IMR-90 (cell line): ENCODE results near the gene UTP4. TPM values are rescaled to one million over a fixed set of nuclear protein-coding genes. Genes with fewer than 3 reads are reported as not detected.

ENCODE experiments used
- ATAC-seq: fragments of 200-7000 bp; cut with Tn5 transposase; 2 replicates; pipeline ENCODE4 v1.9.1; 2020; ENCODE audit warnings: low read depth, mild to moderate bottlenecking, moderate library complexity
- BruUV-seq: library from RNA; stranded (reverse); fragments of 400-500 nt; replicated peaks from 2 replicates; lab custom pipeline; 2021; lab: Mats Ljungman, UMichigan
- CTCF ChIA-PET: fragments of 300-600 bp; formaldehyde crosslinking; extraction: SDS; loops from one replicate; lab custom pipeline; 2021; ENCODE audit warnings: antibody characterized with exemption; lab: Yijun Ruan, JAX
- POLR2A ChIA-PET: fragments of 300-600 bp; sonication (Branson Sonifier 250); formaldehyde crosslinking; loops from one replicate; lab custom pipeline; 2022; ENCODE audit warnings: antibody characterized with exemption; ENCODE audit not compliant: unreplicated experiment; lab: Charles Lee
- DNase-seq: peaks from one replicate; pipeline ENCODE4 v3.0.0; 2013
- H2AFZ ChIP-seq: replicated peaks from 2 replicates; pipeline ENCODE3; 2013; ENCODE audit warnings: low read length, mild to moderate bottlenecking; ENCODE audit not compliant: poor library complexity
- H2AK5ac ChIP-seq: 2 replicates; pipeline ENCODE4 v1.6.1; 2013; ENCODE audit warnings: low read depth, low read length, inconsistent platforms
- H2AK9ac ChIP-seq: replicated peaks from 2 replicates; pipeline ENCODE3; 2013; ENCODE audit warnings: mild to moderate bottlenecking, low read depth, low read length, moderate library complexity; ENCODE audit not compliant: poor library complexity
- H2BK120ac ChIP-seq: 2 replicates; pipeline ENCODE4 v1.6.1; 2013; ENCODE audit warnings: low read depth, low read length, inconsistent platforms
- H2BK15ac ChIP-seq: 3 replicates; pipeline ENCODE4 v1.6.1; 2013; ENCODE audit warnings: low read depth, low read length, inconsistent platforms
- H2BK20ac ChIP-seq: 2 replicates; pipeline ENCODE4 v1.6.1; 2013; ENCODE audit warnings: low read depth, mild to moderate bottlenecking, inconsistent platforms, low read length, moderate library complexity
- H2BK5ac ChIP-seq: 2 replicates; pipeline ENCODE4 v1.6.1; 2013; ENCODE audit warnings: mild to moderate bottlenecking, low read depth, low read length, inconsistent platforms; ENCODE audit not compliant: poor library complexity, severe bottlenecking
- H3K14ac ChIP-seq: replicated peaks from 2 replicates; pipeline ENCODE4 v1.6.1; 2013; ENCODE audit warnings: low read depth, low read length, inconsistent platforms
- H3K18ac ChIP-seq: 2 replicates; pipeline ENCODE4 v1.6.1; 2013; ENCODE audit warnings: low read depth, low read length, control low read depth
- H3K23ac ChIP-seq: 2 replicates; pipeline ENCODE4 v1.6.1; 2013; ENCODE audit warnings: low read depth, low read length, inconsistent platforms
- H3K27ac ChIP-seq: 2 replicates; pipeline ENCODE4 v1.5.1; 2013; ENCODE audit warnings: mild to moderate bottlenecking, control low read depth, low read length; ENCODE audit not compliant: insufficient read depth
- H3K27me3 ChIP-seq: 2 replicates; pipeline ENCODE4 v1.6.1; 2013; ENCODE audit warnings: low read length; ENCODE audit not compliant: control insufficient read depth, insufficient read depth
- H3K36me3 ChIP-seq: 2 replicates; pipeline ENCODE4 v1.6.1; 2013; ENCODE audit warnings: low read length, mixed read lengths; ENCODE audit not compliant: control insufficient read depth, insufficient read depth
- H3K4ac ChIP-seq: 2 replicates; pipeline ENCODE4 v1.6.1; 2013; ENCODE audit warnings: low read depth, low read length, inconsistent platforms
- H3K4me1 ChIP-seq: 2 replicates; pipeline ENCODE4 v1.6.1; 2013; ENCODE audit warnings: low read length, mixed read lengths; ENCODE audit not compliant: control insufficient read depth, insufficient read depth
- H3K4me2 ChIP-seq: 2 replicates; pipeline ENCODE4 v1.6.1; 2013; ENCODE audit warnings: low read depth, mild to moderate bottlenecking, control low read depth, low read length, moderate library complexity
- H3K4me3 ChIP-seq: 2 replicates; pipeline ENCODE4 v1.5.1; 2013; ENCODE audit warnings: low read depth, mild to moderate bottlenecking, control low read depth, low read length, moderate library complexity; ENCODE audit not compliant: insufficient read depth
- H3K56ac ChIP-seq: 2 replicates; pipeline ENCODE4 v1.6.1; 2013; ENCODE audit warnings: low read length, inconsistent platforms; ENCODE audit not compliant: insufficient read depth; ENCODE audit errors: extremely low read depth
- H3K79me1 ChIP-seq, 2 experiments: 2 replicates each; pipeline ENCODE4 v1.6.1; 2013; ENCODE audit warnings: low read length in 2 of 2, inconsistent platforms in 1 of 2, low read depth in 1 of 2
- H3K9ac ChIP-seq: 2 replicates; pipeline ENCODE4 v1.6.1; 2013; ENCODE audit warnings: low read depth, low read length, control low read depth
- H3K9me1 ChIP-seq: 2 replicates; pipeline ENCODE4 v1.6.1; 2013; ENCODE audit warnings: low read length, inconsistent platforms; ENCODE audit not compliant: insufficient read depth
- H3K9me3 ChIP-seq: 2 replicates; pipeline ENCODE4 v1.6.1; 2013; ENCODE audit warnings: low read length; ENCODE audit not compliant: control insufficient read depth, insufficient read depth
- H4K20me1 ChIP-seq: 2 replicates; pipeline ENCODE4 v1.6.1; 2013; ENCODE audit warnings: low read length, inconsistent platforms; ENCODE audit not compliant: insufficient read depth
- H4K5ac ChIP-seq: 2 replicates; pipeline ENCODE4 v1.6.1; 2013; ENCODE audit warnings: mild to moderate bottlenecking, low read depth, low read length, control low read depth
- H4K8ac ChIP-seq, 2 experiments: 2 replicates each; pipeline ENCODE4 v1.6.1; 2013; ENCODE audit warnings: low read depth in 2 of 2, low read length in 2 of 2, control low read depth in 1 of 2, inconsistent platforms in 1 of 2
- H4K91ac ChIP-seq: 2 replicates; pipeline ENCODE4 v1.6.1; 2013; ENCODE audit warnings: low read depth, low read length, inconsistent platforms; ENCODE audit not compliant: insufficient read depth
- WGBS, 2 experiments: methylation state at CpG; one replicate each; pipeline versions ENCODE4 v1.1.5 to v1.1.7; 2013; ENCODE audit warnings: missing lambda C conversion rate in 2 of 2; ENCODE audit not compliant: insufficient read length in 1 of 2; ENCODE audit errors: extremely low coverage in 2 of 2; 5-methylcytosine and 5-hydroxymethylcytosine counted together
- dilution Hi-C: fragments of 300-500 bp; cut with HindIII; formaldehyde crosslinking; loops from one replicate; pipeline ENCODE4 v1.14.3; 2018; ENCODE audit warnings: low sequenced_read_pairs; ENCODE audit not compliant: unreplicated experiment
- in situ Hi-C: fragments of 300-500 bp; cut with MboI; formaldehyde crosslinking; loops from 3 replicates; pipeline ENCODE4 v1.14.3; 2019; ENCODE audit warnings: low sequenced_read_pairs, inconsistent platforms, mixed read lengths
- intact Hi-C: fragments of 100-400 bp; cut with micrococcal nuclease; formaldehyde crosslinking; loops from 2 replicates; pipeline ENCODE4 v1.10.0; 2022
- polyA plus RNA-seq, 3 experiments: library from polyadenylated mRNA; depleted of rRNA; stranded (reverse); fragments of >200 nt; gene quantifications; 2 replicates each; pipeline ENCODE4 v1.2.3, GENCODE V29; 2012; ENCODE audit warnings: low replicate concordance in 1 of 3
- total RNA-seq: library from RNA; depleted of rRNA; stranded (reverse); fragments of >200 nt; gene quantifications from 2 replicates; pipeline ENCODE4 v1.2.3, GENCODE V29; 2012
- TF ChIP-seq, protein P1 (sequence below): fragments of 150-350 bp; IDR thresholded peaks from 2 replicates; pipeline ENCODE4 v1.6.1; 2017; ENCODE audit warnings: mild to moderate bottlenecking, antibody characterized with exemption, low read length, low read depth
- TF ChIP-seq, protein P2 (sequence below): conservative IDR thresholded peaks from 2 replicates; pipeline ENCODE4 v1.5.1; 2012; ENCODE audit warnings: mild to moderate bottlenecking, low read depth, low read length, improper control_type of control experiment

The UTP4 gene
- total and polyA plus RNA-seq, 2 of the 4 experiments (the other 2 are of a cell fraction): 32.1 to 61.8 TPM

DNA sequence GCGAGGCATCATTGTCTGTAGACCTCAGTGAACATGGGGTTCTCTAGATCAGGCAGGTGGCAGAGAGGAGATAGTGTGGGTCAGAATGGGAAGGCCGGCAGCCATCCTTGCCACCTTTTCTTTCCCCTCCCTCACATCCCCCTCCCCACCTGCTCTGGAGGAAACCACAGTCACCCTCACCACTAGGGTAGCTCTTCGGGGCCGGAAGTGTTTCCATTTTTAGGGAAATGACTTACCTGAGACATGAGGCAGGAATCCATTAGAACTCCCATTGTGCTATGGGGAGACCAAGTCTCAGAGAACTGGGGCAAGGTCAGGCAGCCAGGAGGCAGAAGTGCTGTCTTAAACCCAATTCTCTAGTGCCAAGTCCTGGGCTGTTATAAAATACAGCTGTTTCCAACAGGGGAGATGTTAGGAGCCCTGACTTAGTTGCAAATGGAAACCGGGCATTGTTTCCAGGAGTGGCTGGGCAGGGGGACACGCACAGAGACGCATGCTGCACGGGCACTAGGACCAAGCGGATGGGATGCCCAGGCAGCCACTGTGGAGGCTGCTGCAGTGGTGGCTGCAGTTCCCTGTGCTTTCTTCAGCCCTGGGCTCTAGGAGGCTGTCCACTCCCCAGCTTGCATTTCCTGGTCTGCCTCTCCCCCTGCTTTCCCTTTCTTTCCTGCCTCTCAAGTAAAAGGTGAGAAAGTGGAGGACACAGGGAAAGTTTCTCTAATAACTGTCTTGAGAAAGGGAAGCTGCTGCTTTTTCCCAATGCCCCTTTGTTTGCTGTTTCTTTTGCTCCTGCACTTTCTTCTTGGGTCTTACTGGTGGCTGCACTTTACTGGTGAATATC is 24.2 kb upstream of the UTP4 start:
- H3K27me3 ChIP-seq: no peaks in the 10 kb centered on the region
- H2AK9ac ChIP-seq: peak overlapping the region; percentile 39
- intact Hi-C loops (no loop called here), in situ Hi-C loops (no loop called here), dilution Hi-C loops (no loop called here)
- no peak overlapping the region for H3K27ac ChIP-seq
- H3K4me3 ChIP-seq: no peak overlapping the region
- peak overlapping the region; percentile 10; the same call in 1 of the 2 replicates for H2AK5ac ChIP-seq
- no peak overlapping the region for H3K4me2 ChIP-seq
- H2BK15ac ChIP-seq: no peak overlapping the region
- CTCF ChIA-PET: no interaction called here
- H2BK20ac ChIP-seq: no peak overlapping the region
- DNase-seq (no peak), ATAC-seq (no peak)
- H3K18ac ChIP-seq: no peak overlapping the region
- no peak overlapping the region for H2BK5ac ChIP-seq
- POLR2A ChIA-PET: no interaction called here
- no peak overlapping the region for H3K56ac ChIP-seq
- H4K91ac ChIP-seq: no peak overlapping the region
- H4K20me1 ChIP-seq: peaks cover 23% of the 10 kb centered on the region
- no peak overlapping the region for H3K4ac ChIP-seq
- H4K5ac ChIP-seq: no peak overlapping the region
- H2BK120ac ChIP-seq: no peak overlapping the region
- no peak overlapping the region for H2AFZ ChIP-seq
- 60% methylated on average over 1 of the region's 9 CpGs; no CpG with 5 or more reads in 1 of the 2 experiments for WGBS, 2 experiments
- H3K36me3 ChIP-seq: peaks cover 10% of the 10 kb centered on the region
- H3K4me1 ChIP-seq: peaks cover 4% of the 10 kb centered on the region; the same call in 1 of the 2 replicates
- peaks cover 0 to 17% of the 10 kb centered on the region in 2 experiments; a peak in 2 of 4 replicates for H3K79me1 ChIP-seq
- H3K9me3 ChIP-seq: no peaks in the 10 kb centered on the region
- H3K9me1 ChIP-seq: 0 out of 2 replicates have a peak, but pooled peaks cover 5% of the 10 kb centered on the region
- no peak overlapping the region for H3K9ac ChIP-seq
- H4K8ac ChIP-seq: no peak overlapping the region
- H3K23ac ChIP-seq: no peak overlapping the region
- no peak overlapping the region for H3K14ac ChIP-seq
- no TSS peak for BruUV-seq
- TF ChIP-seq, protein P1, sequence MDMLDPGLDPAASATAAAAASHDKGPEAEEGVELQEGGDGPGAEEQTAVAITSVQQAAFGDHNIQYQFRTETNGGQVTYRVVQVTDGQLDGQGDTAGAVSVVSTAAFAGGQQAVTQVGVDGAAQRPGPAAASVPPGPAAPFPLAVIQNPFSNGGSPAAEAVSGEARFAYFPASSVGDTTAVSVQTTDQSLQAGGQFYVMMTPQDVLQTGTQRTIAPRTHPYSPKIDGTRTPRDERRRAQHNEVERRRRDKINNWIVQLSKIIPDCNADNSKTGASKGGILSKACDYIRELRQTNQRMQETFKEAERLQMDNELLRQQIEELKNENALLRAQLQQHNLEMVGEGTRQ: no peak
- TF ChIP-seq, protein P2, sequence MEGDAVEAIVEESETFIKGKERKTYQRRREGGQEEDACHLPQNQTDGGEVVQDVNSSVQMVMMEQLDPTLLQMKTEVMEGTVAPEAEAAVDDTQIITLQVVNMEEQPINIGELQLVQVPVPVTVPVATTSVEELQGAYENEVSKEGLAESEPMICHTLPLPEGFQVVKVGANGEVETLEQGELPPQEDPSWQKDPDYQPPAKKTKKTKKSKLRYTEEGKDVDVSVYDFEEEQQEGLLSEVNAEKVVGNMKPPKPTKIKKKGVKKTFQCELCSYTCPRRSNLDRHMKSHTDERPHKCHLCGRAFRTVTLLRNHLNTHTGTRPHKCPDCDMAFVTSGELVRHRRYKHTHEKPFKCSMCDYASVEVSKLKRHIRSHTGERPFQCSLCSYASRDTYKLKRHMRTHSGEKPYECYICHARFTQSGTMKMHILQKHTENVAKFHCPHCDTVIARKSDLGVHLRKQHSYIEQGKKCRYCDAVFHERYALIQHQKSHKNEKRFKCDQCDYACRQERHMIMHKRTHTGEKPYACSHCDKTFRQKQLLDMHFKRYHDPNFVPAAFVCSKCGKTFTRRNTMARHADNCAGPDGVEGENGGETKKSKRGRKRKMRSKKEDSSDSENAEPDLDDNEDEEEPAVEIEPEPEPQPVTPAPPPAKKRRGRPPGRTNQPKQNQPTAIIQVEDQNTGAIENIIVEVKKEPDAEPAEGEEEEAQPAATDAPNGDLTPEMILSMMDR: no peak
